Fibroblast of lung (primary cell): ENCODE data around the gene MRPS26. TPM values are rescaled to one million over a fixed set of nuclear protein-coding genes. Genes with fewer than 3 reads are reported as not detected.
"Not testable (repeated sequence)": the region's sequence is repeated elsewhere in the genome, so short reads cannot be mapped to it uniquely, and the experiment has no call there.

Experiments used
- DNase-seq, 2 donors: peaks; one replicate each; pipeline versions ENCODE4 v3.0.0 to v3.0.0-alpha.2; 2010; ENCODE audit warnings: low read depth in 2 of 2
- H2AFZ ChIP-seq: 2 replicates; pipeline ENCODE4 v1.5.1; 2012; ENCODE audit warnings: low read length, control low read depth, inconsistent platforms
- H3K27ac ChIP-seq: 2 replicates; pipeline ENCODE4 v1.5.1; 2011; ENCODE audit warnings: low read length, control low read depth; ENCODE audit not compliant: insufficient read depth
- H3K27me3 ChIP-seq: 2 replicates; pipeline ENCODE4 v1.5.1; 2011; ENCODE audit warnings: mild to moderate bottlenecking, low read length; ENCODE audit not compliant: control insufficient read depth, insufficient read depth
- H3K36me3 ChIP-seq: 2 replicates; pipeline ENCODE4 v1.5.1; 2011; ENCODE audit warnings: low read length; ENCODE audit not compliant: control insufficient read depth, insufficient read depth
- H3K4me1 ChIP-seq: 2 replicates; pipeline ENCODE4 v1.5.1; 2011; ENCODE audit warnings: low read length; ENCODE audit not compliant: control insufficient read depth, insufficient read depth; ENCODE audit errors: extremely low read depth
- H3K4me2 ChIP-seq: 2 replicates; pipeline ENCODE4 v1.5.1; 2011; ENCODE audit warnings: low read length, control low read depth; ENCODE audit not compliant: insufficient read depth; ENCODE audit errors: extremely low read depth
- H3K4me3 ChIP-seq, 4 experiments: fragments of 200-600 bp in 1 of 4; sonication (generic) in 1 of 4; replicated peaks in 1 of 4; 2 replicates each; pipeline ENCODE4 v1.5.1; 2011 to 2016; ENCODE audit warnings: low read length in 4 of 4, low read depth in 3 of 4, mild to moderate bottlenecking in 3 of 4, control low read depth in 2 of 4, inconsistent platforms in 1 of 4, mixed read lengths in 1 of 4; ENCODE audit not compliant: insufficient read depth in 1 of 4; ENCODE audit errors: control extremely low read depth in 1 of 4
- H3K79me2 ChIP-seq: 2 replicates; pipeline ENCODE4 v1.5.1; 2012; ENCODE audit warnings: mild to moderate bottlenecking, low read length, inconsistent platforms; ENCODE audit not compliant: control insufficient read depth, insufficient read depth
- H3K9ac ChIP-seq: 2 replicates; pipeline ENCODE4 v1.5.1; 2011; ENCODE audit warnings: mild to moderate bottlenecking, low read length, control low read depth; ENCODE audit not compliant: insufficient read depth
- H3K9me3 ChIP-seq: 2 replicates; pipeline ENCODE4 v1.5.1; 2012; ENCODE audit warnings: low read depth, low read length; ENCODE audit not compliant: control insufficient read depth, insufficient read depth
- H4K20me1 ChIP-seq: 2 replicates; pipeline ENCODE4 v1.5.1; 2011; ENCODE audit warnings: low read length; ENCODE audit not compliant: control insufficient read depth, insufficient read depth; ENCODE audit errors: extremely low read depth
- EZH2 ChIP-seq: IDR thresholded peaks from 2 replicates; pipeline ENCODE4 v1.5.1; 2012; ENCODE audit warnings: low read length, control low read depth, mild to moderate bottlenecking; ENCODE audit errors: missing control alignments
- polyA plus RNA-seq, 2 donors: library from polyadenylated mRNA; depleted of rRNA in 1 of 2; stranded (reverse) in 1 of 2; unstranded in 1 of 2; fragments of >200 nt; gene quantifications; 2 replicates each; pipeline ENCODE4 v1.2.1, GENCODE V29; 2011 to 2012; ENCODE audit warnings: missing spikeins in 1 of 2
- total RNA-seq: library from RNA; depleted of rRNA; stranded (reverse); fragments of >200 nt; gene quantifications from 2 replicates; pipeline ENCODE4 v1.2.1, GENCODE V29; 2014
- TF ChIP-seq, protein P1 (sequence below), 2 donors: IDR thresholded peaks in 1 of 2; conservative IDR thresholded peaks in 1 of 2; 1 replicate in 1 of 2; 2 replicates in 1 of 2; pipeline ENCODE4 v1.5.1; 2011 to 2012; ENCODE audit warnings: low read length in 2 of 2, control low read depth in 1 of 2, inconsistent platforms in 1 of 2, low read depth in 1 of 2, mild to moderate bottlenecking in 1 of 2

The MRPS26 gene
- total and polyA plus RNA-seq, 2 donors (not counting 1 experiment from before 2014, with no cell fraction given), result 16.1 to 37.0 TPM

DNA sequence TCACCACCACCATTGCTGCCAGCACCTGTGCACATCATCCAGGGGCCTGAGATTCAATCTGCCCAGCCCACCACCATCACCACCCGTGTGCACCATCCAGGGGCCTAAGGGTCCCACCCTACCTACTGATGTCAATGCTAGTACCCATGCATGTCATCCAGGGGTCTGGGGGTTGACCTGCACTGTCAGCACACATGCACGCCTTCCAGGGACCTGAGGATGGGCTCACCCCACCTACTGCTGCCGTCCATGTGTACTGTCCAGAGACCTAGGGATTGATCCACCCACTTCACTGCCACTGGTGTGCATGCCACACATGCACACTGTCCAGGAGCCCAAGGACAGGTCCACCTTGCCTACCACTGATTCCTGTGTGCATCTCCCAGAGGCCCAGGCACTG is 13.6 kb downstream of the MRPS26 start:
- Histone ChIP-seq H3K27me3 (no peaks in the 10 kb centered on the region), H3K4me3 (no peak overlapping the region), H3K79me2 (no peaks in the 10 kb centered on the region), H3K4me1 (no peaks in the 10 kb centered on the region), H3K36me3 (no peaks in the 10 kb centered on the region), H4K20me1 (no peaks in the 10 kb centered on the region), H3K9me3 (no peaks in the 10 kb centered on the region), H3K9ac (no peak overlapping the region), H3K27ac (no peak overlapping the region), H2AFZ (no peak overlapping the region), H3K4me2 (no peak overlapping the region)
- no peak for DNase-seq
- TF ChIP-seq, protein P1, sequence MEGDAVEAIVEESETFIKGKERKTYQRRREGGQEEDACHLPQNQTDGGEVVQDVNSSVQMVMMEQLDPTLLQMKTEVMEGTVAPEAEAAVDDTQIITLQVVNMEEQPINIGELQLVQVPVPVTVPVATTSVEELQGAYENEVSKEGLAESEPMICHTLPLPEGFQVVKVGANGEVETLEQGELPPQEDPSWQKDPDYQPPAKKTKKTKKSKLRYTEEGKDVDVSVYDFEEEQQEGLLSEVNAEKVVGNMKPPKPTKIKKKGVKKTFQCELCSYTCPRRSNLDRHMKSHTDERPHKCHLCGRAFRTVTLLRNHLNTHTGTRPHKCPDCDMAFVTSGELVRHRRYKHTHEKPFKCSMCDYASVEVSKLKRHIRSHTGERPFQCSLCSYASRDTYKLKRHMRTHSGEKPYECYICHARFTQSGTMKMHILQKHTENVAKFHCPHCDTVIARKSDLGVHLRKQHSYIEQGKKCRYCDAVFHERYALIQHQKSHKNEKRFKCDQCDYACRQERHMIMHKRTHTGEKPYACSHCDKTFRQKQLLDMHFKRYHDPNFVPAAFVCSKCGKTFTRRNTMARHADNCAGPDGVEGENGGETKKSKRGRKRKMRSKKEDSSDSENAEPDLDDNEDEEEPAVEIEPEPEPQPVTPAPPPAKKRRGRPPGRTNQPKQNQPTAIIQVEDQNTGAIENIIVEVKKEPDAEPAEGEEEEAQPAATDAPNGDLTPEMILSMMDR (conservative IDR thresholded peaks at IDR 0.05 in 1 of 2, IDR thresholded peaks at IDR 0.05 in 1 of 2; ENCODE audit: low read depth in 1 of 2, low read length in 2 of 2), result no peak
- no peak for TF ChIP-seq EZH2

DNA sequence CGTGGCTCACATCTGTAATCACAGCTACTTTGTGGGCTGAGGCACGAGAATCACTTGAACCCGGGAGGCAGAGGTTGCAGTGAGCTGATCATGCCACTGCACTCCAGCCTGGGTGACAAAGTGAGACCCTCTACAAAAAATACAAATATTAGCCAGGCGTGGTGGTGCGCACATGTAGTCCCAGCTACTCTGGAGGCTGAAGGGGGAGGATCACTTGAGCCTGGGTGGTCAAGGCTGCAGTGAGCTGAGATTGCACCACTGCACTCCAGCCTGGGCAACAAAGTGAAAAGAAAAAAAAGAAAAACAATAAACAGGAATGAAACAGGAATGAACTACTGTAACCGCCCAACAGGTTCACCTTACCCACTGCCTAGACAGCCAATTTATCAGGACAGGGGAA is 18.3 kb downstream of the MRPS26 start:
- not testable (repeated sequence) for H3K9ac ChIP-seq, H3K27me3 ChIP-seq

GRCh38 chr20:3067139-3068014 is 21.5 kb downstream of the MRPS26 start:
- H3K36me3 ChIP-seq, result no peaks in the 10 kb centered on the region
- H3K4me1 ChIP-seq, result peaks cover 11% of the 10 kb centered on the region
- no peaks in the 10 kb centered on the region for H3K79me2 ChIP-seq
- TF ChIP-seq EZH2, result no peak
- TF ChIP-seq, protein P1 (conservative IDR thresholded peaks at IDR 0.05 in 1 of 2, IDR thresholded peaks at IDR 0.05 in 1 of 2; ENCODE audit: low read depth in 1 of 2, low read length in 2 of 2), result no peak
- no peak overlapping the region for H3K9ac ChIP-seq
- peak in 1 of 2 donors; percentile 8 for DNase-seq
- no peak overlapping the region for H3K4me3 ChIP-seq
- no peaks in the 10 kb centered on the region for H4K20me1 ChIP-seq
- no peak overlapping the region for H3K27ac ChIP-seq
- no peaks in the 10 kb centered on the region for H3K9me3 ChIP-seq
- peaks cover 1% of the 10 kb centered on the region for H3K27me3 ChIP-seq
- H2AFZ ChIP-seq, result no peak overlapping the region
- H3K4me2 ChIP-seq, result no peak overlapping the region

More for the DNA sequence above, 18.3 kb downstream of the MRPS26 start:
- not testable (repeated sequence) for H3K27ac ChIP-seq, H4K20me1 ChIP-seq, H3K79me2 ChIP-seq, H3K4me2 ChIP-seq, H3K9me3 ChIP-seq, DNase-seq, H2AFZ ChIP-seq, H3K36me3 ChIP-seq, H3K4me3 ChIP-seq
- peaks cover 10% of the 10 kb centered on the region for H3K4me1 ChIP-seq
